Right lobe of liver (tissue), 4 donors: ENCODE measurements around the gene ERMP1.

Experiments
- POLR2A ChIP-seq: fragments of 450-650 bp; IDR thresholded peaks from one replicate; pipeline ENCODE4 v1.6.1; 2017; ENCODE audit warnings: antibody characterized with exemption, mild to moderate bottlenecking
- TF ChIP-seq, protein P1 (sequence below), 4 donors: fragments of 200-600 bp in 3 of 4; fragments of 450-650 bp in 1 of 4; IDR thresholded peaks; one replicate each; pipeline versions ENCODE4 v1.5.1 to v1.8.0; 2016 to 2022; ENCODE audit warnings: antibody characterized with exemption in 4 of 4, mild to moderate bottlenecking in 2 of 4
- donor health status: DM: no; HTN: no; CAD: no.
- donor health status: DM: no; HTN: no; CAD: no.
- donor health status: DM: no; HTN: yes; CAD: no.

DNA sequence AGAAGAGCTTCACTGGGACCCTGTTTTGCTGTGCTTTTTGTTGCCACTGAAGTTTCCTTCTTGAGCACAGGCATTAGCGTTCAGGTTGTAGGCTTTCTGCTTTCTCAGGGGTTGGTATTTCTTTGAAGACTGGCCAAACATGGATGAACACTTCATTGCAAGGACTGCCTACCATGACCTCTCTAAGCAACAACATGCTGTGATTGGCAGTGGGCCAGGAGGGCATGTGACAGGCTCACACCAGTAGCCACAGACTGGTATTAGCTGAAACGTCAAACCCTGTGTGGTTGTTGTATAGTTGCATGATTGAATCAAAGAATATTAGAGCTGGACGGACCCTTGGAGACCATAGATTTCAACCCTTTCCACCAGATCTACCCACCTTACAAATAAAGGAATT, 37.8 kb upstream of the ERMP1 start:
- TF ChIP-seq, protein P1, sequence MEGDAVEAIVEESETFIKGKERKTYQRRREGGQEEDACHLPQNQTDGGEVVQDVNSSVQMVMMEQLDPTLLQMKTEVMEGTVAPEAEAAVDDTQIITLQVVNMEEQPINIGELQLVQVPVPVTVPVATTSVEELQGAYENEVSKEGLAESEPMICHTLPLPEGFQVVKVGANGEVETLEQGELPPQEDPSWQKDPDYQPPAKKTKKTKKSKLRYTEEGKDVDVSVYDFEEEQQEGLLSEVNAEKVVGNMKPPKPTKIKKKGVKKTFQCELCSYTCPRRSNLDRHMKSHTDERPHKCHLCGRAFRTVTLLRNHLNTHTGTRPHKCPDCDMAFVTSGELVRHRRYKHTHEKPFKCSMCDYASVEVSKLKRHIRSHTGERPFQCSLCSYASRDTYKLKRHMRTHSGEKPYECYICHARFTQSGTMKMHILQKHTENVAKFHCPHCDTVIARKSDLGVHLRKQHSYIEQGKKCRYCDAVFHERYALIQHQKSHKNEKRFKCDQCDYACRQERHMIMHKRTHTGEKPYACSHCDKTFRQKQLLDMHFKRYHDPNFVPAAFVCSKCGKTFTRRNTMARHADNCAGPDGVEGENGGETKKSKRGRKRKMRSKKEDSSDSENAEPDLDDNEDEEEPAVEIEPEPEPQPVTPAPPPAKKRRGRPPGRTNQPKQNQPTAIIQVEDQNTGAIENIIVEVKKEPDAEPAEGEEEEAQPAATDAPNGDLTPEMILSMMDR (IDR thresholded peaks at IDR 0.05) = no peak
- TF ChIP-seq POLR2A = no peak
